ENCODE measurements around the gene TCF7L2.

TCF7L2 gene

GRCh38 chr10:113047963-113048781 is 98.1 kb downstream of the TCF7L2 start:
- TF ChIP-seq CREB5 (CRISPR knock-in tag; IDR thresholded peaks at IDR 0.05; ENCODE audit: low read depth) (no peak), ZFP3 (CRISPR knock-in tag; IDR thresholded peaks at IDR 0.05) (no peak), GLIS3 (CRISPR knock-in tag; IDR thresholded peaks at IDR 0.05) (no peak), ZNF8 (CRISPR knock-in tag; IDR thresholded peaks at IDR 0.05) (no peak), POU6F1 (CRISPR knock-in tag; IDR thresholded peaks at IDR 0.05; ENCODE audit: borderline replicate concordance, low read depth) (no peak), OSR1 (CRISPR knock-in tag; IDR thresholded peaks at IDR 0.05) (no peak)
- ATAC-seq = no peak

GRCh38 chr10:113049881-113050280 is 99.8 kb downstream of the TCF7L2 start:
- TF ChIP-seq OSR1 (CRISPR knock-in tag; IDR thresholded peaks at IDR 0.05) (no peak), ESRRG (CRISPR knock-in tag; IDR thresholded peaks at IDR 0.05) (no peak), ZNF565 (CRISPR knock-in tag; conservative IDR thresholded peaks at IDR 0.05; ENCODE audit: low read depth) (no peak), RARB (CRISPR knock-in tag; IDR thresholded peaks at IDR 0.05) (no peak), PPARA (CRISPR knock-in tag; IDR thresholded peaks at IDR 0.05; ENCODE audit: borderline replicate concordance) (no peak), ZC3H10 (CRISPR knock-in tag; IDR thresholded peaks at IDR 0.05) (no peak), BACH2 (CRISPR knock-in tag; IDR thresholded peaks at IDR 0.05; ENCODE audit: borderline replicate concordance) (no peak), ISL1 (CRISPR knock-in tag; IDR thresholded peaks at IDR 0.05) (no peak), ZFP3 (CRISPR knock-in tag; IDR thresholded peaks at IDR 0.05) (no peak), TSHZ2 (CRISPR knock-in tag; IDR thresholded peaks at IDR 0.05) (no peak), ZNF70 (CRISPR knock-in tag; IDR thresholded peaks at IDR 0.05) (no peak), TOX (CRISPR knock-in tag; IDR thresholded peaks at IDR 0.05; ENCODE audit: borderline replicate concordance) (no peak), ZFP30 (CRISPR knock-in tag; IDR thresholded peaks at IDR 0.05) (no peak), GLIS3 (CRISPR knock-in tag; IDR thresholded peaks at IDR 0.05) (no peak), ZNF8 (CRISPR knock-in tag; IDR thresholded peaks at IDR 0.05) (no peak), CSDC2 (CRISPR knock-in tag; IDR thresholded peaks at IDR 0.05) (no peak), SNAI2 (CRISPR knock-in tag; IDR thresholded peaks at IDR 0.05) (no peak), CSRNP3 (CRISPR knock-in tag; IDR thresholded peaks at IDR 0.05) (no peak), POU6F1 (CRISPR knock-in tag; IDR thresholded peaks at IDR 0.05; ENCODE audit: borderline replicate concordance, low read depth) (no peak)
- ATAC-seq = no peak

Measured in SK-N-SH treated with all-trans-retinoic acid at 6 μM for 48 hours (cell line).